Ureter (tissue), 1 donor: ENCODE results near the gene NUMA1. TPM values are rescaled to one million over a fixed set of nuclear protein-coding genes. Genes with fewer than 3 reads are reported as not detected.

ENCODE experiments used
- DNase-seq: peaks from one replicate; pipeline ENCODE4 v3.0.0-alpha.2; 2020; ENCODE audit warnings: low spot score
- total RNA-seq: library from RNA; stranded (reverse); gene quantifications from one replicate; pipeline ENCODE4 v1.2.4, GENCODE V29; 2023
- donor health status: DM: yes; HTN: yes; CAD: no.

NUMA1 gene
- total RNA-seq, 1 donor from 2014 or later = 264 TPM

GRCh38 chr11:72061739-72062396 is 18.5 kb downstream of the NUMA1 start:
- DNase-seq = peak; percentile 9

GRCh38 chr11:72058416-72059034 is 21.8 kb downstream of the NUMA1 start:
- DNase-seq = no peak

DNA sequence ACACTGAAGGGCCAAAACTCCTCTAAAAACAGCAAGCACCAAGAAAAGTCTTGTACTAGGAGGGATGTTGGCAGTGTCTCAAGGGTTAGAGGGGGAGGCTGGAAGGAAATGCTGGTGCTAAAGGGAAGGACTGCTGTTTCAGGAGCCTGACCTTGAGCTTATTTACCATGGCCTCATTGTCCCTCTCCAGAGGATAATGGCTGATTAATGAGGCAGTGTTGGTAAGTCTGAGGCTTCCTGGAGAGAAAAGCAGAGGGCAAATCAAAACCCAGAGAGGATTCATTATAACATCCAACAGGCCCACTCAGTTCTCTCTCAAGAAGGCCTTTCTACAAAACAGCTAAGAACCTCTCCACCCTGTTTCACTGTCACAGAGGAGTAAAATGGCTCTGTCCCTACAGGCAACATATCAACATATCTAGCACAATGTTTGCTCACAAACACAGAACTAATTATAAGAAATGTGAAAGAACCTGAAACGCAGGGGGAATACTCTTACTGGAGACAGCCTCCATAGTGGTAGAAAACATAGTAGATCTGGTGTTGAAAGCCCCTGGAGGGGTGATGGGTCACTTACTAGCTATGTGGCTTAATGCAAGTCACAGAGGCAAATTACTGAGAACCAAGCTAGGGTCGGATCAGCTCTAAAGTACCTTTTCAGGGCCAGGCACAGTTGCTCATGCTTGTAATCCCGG is 31.4 kb downstream of the NUMA1 start:
- peak; percentile 43 for DNase-seq

- no peak for DNase-seq
These were observed 34.5 kb downstream of the NUMA1 start for GRCh38 chr11:72045849-72046248.

GRCh38 chr11:72042064-72042745 is 38.1 kb downstream of the NUMA1 start:
- no peak for DNase-seq

DNA sequence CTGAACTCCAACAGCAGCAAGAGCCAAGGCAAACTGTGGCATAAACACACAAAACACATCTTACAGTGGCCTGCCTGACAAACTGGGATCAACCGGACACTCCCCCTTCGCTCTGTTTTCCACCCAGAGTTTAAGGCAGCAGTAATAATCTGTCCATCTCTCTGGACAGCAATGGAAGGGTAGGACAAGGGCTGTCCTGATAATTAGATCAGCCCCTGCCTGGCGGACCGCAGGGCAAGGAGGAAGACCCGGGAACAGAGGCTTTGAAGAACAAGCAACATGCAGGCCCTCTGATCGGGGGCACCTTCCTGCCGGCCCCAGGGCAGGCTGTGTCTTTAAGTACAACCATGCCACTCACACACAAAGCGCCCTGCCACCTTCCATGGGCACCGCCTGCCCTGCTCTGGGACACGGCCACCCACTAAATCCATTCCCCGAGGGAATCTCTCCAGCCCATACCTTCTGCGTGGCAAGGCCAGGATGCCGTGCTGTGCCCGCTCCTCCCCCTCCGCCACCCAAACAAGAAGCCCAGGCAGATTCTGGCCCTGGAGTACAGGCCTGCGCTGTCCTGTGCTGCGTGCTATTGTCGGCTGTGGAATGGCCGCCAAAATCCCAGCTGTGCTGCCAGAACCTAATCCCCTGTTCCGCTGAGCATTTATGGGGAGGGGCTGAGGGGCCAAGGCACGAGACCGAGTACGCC is 38.8 kb downstream of the NUMA1 start:
- peak; percentile 81 for DNase-seq

DNA sequence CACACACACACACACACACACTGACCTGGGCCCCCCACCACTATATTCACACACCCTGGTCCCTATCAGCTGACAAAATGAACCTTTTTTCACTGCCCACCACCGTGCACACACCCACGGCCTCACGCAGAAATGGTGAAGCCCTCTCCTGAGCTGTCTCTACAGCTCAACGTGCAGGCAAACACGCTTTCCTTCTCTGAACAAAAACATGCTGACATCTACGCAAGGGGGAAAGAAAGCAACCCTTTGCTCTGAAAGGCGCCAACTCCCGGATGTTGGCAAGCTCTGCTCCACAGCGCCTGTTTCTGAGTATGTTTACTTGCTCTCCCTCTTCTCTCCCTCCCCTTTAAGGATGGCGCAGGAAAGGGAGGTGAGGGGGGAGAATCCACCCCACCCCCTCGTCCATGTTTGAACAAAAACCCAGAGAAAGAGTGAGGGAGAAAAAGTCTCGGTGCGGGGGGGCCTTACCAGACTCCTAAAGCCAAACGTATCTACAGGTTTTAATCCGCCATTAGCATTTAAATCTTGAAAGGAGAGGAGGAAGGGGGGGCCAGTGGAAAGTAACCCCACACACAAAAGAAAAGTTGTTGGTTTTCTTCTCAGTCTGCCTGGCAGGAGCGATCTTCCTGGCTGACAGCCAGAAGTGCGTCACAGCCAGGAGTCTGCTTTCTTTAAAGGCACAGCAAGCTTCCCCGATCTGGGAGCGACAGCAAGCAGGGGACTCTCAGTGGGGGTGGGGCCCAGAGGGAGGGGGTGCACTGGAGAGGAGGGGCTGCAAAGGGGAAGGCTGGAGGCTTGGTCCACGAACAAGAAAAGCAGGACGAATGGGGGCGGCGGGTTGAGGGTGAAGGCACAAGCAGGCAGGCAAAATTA is 39.6 kb downstream of the NUMA1 start:
- DNase-seq = peak; percentile 96

DNA sequence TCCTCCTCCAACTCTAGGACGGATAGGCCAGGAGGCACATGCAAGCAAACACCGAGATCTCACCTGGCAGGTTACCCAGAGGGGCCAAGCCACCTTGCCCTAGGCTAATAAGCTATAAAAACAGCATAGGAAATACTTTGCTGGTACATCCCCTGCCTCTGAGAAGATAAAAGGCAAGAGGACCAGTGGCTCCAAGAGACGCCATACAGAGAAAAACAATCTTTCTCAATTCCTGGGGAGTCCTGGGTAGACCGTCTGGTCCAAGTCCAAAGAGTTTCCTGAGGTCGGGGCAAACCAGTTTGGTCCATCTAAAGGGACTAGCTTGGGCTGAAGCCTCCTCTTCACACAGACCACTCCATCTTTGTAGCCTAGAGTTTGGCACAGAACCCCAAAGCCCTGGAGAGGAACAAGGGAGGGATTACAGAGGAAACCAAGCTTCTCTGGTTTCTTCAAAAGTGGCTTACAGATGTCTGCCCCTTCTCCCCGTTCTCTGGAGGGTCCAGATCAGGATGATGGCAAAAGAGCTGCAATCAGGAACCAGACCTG is 40.4 kb downstream of the NUMA1 start:
- DNase-seq = peak; percentile 55

DNA sequence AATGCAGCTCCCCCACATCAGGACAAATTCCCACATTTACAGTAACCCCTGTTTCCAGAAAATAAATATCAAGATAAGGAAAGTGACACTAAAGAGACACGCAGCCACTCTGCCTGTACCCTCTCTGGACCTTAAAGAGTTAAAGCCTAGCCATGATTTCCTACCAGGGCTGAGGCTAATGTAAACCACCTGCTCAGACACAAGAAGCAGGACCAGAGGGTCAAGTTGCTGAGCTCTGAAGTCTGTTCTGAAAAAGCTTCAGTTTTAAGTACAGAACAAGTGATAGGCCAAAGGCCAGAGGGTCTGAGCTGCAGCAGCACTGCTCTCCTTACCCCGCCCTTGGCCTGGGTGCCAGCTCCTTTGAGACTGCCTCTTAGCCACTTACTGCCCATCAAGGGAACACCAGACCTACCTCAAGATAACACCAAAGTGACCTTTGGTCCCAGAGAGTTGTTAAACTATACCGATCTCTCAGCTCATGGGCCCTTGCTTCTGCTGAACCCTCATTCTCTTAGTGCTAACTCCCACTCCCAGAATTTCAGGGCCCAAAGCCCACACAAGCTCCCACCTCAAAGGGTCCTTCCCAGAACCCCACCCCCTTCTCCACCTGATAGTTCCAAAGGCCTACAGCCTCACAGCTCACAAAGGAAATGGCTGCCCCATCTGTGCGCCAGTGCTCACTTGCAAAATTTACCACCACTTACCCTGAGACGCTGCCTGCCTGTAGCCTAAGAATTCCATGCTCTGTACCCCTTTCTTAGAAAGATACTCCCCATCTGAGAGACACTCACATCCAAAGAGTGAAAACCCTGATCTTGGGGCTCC is 41.1 kb downstream of the NUMA1 start:
- DNase-seq = no peak

- DNase-seq = peak; percentile 75
These were observed 41.9 kb downstream of the NUMA1 start for GRCh38 chr11:72038491-72038890.

DNA sequence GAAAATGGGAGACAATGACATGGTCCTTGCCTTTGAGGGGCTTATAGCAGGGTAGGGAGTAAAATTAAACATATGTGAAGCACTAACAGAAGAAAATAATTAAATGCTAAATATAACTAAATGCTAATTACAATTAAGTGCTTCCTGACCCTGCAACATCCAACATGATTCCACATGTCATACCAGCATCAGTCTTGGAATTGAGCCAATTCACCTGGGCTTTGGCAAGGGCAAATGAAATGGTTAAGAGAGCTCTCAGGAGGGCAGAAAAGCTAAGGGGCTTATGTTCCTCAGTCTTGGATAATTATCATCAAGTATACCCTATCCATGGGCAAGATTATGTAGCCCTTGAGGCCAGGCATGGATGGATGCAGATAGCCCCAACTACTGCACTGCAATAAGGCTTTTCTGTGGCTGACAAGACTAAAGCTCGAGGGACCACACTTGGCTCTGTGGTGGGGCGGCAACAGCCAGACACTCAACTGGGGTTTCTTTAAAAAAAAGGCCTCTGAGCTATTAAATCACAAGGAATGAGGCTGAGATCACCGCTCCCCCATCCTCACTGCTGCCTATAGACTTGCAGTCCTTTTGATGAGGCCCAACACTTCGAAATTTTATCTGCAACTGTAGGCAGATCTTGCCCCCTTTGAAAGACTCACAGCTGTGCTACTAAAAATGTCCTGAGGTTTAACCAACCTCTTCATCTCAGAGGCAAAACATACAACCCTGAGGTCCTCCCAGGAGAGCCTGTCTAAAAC is 42.6 kb downstream of the NUMA1 start:
- no peak for DNase-seq

- DNase-seq = no peak
These were observed 43.7 kb downstream of the NUMA1 start for GRCh38 chr11:72036687-72037086.

- no peak for DNase-seq
These were observed 49.8 kb downstream of the NUMA1 start for GRCh38 chr11:72030472-72031045.

GRCh38 chr11:72026090-72026489 is 54.3 kb downstream of the NUMA1 start:
- no peak for DNase-seq

GRCh38 chr11:72024069-72024754 is 56.1 kb downstream of the NUMA1 start:
- DNase-seq = no peak

GRCh38 chr11:72023335-72023734 is 57.0 kb downstream of the NUMA1 start:
- no peak for DNase-seq

DNA sequence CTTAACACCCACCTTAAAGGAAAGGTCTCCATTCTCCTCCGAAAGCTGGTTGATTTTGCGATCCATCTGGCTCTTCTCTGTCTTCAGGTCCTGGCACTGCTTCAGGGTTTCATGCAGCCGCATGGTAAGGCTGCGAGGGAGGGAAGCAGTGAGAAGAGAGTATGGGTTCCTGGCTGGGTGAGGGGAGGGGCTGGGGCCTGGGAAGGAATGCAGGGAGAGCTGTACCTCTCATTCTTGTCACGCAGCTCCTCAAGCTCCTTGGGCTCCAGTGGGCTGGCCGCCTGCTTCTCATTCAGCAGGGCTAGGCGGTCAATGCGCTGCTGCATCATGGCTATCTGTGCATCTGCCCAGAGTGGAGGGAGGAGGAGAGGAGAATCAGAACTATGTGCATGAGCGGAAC is 62.2 kb downstream of the NUMA1 start:
- no peak for DNase-seq

- DNase-seq = no peak
These were observed 64.8 kb downstream of the NUMA1 start for GRCh38 chr11:72015511-72016061.
